GM18861 (cell line): Measurements from ENCODE around the gene SSBP3.
A peak's percentile ranks its signal among the peaks of the same experiment; 100 is the strongest.

ENCODE experiments used
- ATAC-seq: cut with Tn5 transposase; IDR thresholded peaks from one replicate; pipeline ENCODE4 v1.9.1; 2021; ENCODE audit not compliant: unreplicated experiment

The SSBP3 gene

DNA sequence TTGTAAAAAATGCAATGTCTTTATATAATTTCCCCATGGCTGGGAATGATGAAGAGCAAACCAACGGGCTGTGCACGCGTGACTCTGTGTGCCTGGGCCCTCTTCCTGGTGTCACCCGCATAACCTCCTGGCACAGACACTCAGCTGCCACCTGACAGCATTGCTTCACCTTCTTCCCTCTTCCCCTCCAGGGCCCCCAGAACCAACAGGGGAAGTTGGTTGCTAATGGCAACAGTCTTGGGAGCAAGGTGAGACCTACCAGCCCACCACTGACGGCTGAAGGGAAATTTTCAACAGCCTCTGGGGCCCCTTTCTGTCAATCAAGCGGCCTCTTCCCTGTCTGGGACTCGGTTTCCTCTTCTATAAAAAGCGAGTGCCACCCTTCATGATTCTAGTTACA is 33.2 kb downstream of the SSBP3 start:
- ATAC-seq = no peak

DNA sequence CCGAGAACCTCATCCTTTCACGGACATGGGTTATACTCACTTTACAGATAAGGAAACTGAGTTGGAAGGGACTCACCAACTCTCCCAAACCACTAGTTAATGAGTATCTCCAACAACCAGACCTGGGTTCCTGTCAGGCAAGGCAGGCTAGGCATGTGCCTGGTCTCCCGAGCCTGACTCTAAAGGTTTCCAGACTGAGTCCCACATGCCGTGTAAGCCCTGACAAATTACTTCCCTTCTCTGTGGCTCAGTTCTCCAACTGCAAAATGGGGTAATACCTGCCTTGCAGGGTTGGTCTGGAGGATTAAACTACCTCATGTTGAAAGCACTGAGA is 34.3 kb downstream of the SSBP3 start:
- ATAC-seq = no peak

DNA sequence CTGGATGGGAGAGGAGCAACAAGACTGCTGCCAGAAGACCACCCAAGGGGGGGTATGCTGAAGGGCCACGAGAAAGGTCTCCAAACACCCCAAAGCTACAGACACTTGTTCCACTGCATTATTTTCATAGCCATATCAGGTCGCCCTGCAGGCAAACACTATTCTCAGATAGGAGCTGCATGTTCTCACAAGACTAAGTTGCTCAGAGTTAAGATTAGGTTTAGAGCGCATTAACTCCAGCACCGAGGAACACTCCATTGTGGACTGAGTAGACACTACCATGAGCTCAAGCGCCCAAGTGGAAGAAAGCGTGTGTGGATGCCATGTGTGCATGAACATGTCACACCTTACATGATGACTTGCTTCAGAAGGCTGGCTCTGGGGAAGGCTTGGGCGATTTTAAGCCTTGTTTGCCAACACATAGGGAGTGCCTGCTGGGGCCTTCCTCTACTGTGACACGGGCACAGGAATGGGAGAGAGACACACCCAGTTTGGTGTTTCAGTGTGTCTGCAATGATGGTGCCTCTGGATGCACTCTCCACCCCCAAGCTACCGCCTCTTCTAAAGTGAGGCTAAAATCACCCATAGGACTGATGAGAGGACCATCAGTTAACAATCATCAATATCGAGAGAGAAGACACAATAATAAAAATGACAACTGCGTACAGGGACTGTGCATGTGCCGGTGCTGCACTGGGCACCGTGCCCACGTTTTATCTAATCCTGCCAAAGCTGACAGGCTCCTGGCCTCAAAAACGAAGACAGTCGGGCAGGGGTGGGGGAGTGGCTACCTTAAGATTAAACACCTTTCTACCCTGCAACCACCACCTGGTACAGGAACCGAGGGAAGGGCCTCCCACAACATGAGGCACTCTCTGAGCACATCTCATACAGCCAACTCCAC is 34.9 kb downstream of the SSBP3 start:
- no peak for ATAC-seq

- no peak for ATAC-seq
These were observed 35.8 kb downstream of the SSBP3 start for GRCh38 chr1:54370287-54370989.

- no peak for ATAC-seq
These were observed 38.6 kb downstream of the SSBP3 start for GRCh38 chr1:54367613-54368012.

GRCh38 chr1:54365847-54366246 is 40.3 kb downstream of the SSBP3 start:
- ATAC-seq = no peak

DNA sequence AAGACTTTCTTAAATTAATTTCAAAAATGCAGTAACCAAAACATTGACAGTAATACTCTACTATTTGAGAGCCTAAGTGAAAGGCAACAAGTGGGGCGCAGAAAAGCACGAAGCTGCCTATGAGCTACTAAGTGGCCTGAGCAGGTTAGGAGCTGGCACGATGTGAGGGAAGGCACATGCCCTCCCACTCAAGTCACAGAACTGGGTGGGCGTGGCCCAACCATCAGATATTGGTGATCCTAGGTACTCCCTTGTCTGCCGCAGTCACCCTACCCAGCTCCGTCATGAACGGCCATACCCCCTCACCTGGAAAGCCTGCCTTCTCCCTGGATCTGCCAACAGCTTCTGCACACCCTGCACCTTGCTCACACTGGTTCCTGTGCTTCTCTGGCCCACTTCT is 40.8 kb downstream of the SSBP3 start:
- no peak for ATAC-seq

GRCh38 chr1:54364995-54365394 is 41.2 kb downstream of the SSBP3 start:
- ATAC-seq = no peak

- ATAC-seq = no peak
These were observed 41.6 kb downstream of the SSBP3 start for GRCh38 chr1:54364582-54364981.

- ATAC-seq = no peak
These were observed 42.3 kb downstream of the SSBP3 start for GRCh38 chr1:54363925-54364324.

GRCh38 chr1:54362881-54363340 is 43.3 kb downstream of the SSBP3 start:
- ATAC-seq = no peak

GRCh38 chr1:54361342-54361741 is 44.9 kb downstream of the SSBP3 start:
- ATAC-seq = no peak

DNA sequence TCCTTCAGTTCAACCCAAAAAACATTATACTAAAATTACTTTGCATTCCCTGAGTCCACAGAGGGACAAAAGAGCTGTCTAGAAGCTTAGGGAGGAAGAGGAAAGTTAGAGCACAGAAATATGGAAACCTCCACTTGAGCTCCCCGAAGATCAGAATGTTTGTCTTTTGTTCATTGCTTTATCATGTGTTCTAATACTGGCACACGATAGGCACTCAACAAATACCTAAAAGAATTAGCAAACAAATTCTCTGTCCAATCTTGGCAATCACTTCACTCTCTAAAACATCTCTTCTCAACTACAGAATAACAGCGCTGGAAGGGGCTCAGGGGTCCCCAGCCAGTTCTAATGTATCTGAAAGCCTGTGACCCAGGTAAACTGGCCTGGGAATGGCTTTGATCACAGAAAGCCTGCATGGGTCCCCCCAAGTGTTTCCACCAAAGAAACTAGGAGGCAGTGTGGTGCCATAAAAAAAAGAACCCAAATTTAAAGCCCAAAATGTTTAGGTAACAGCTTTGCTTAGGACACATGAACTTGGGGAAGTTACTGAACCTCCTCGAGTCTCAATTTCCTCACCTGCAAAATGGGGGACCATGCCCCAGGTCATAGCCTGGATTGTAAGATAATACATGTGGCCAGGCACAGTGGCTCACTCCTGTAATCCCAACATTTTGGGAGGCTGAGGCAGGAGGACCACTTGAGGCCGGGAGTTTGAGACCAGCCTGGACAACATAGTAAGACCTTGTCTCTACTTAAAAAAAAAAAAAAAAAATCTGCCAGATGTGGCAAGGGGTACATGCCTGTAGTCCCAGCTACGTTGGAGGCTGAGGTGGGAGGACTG is 45.8 kb downstream of the SSBP3 start:
- no peak for ATAC-seq

GRCh38 chr1:54359393-54360162 is 46.6 kb downstream of the SSBP3 start:
- no peak for ATAC-seq

GRCh38 chr1:54358503-54359168 is 47.6 kb downstream of the SSBP3 start:
- ATAC-seq = no peak

GRCh38 chr1:54357967-54358366 is 48.2 kb downstream of the SSBP3 start:
- ATAC-seq = no peak

GRCh38 chr1:54356680-54357147 is 49.5 kb downstream of the SSBP3 start:
- ATAC-seq = peak; percentile 38

GRCh38 chr1:54355931-54356679 is 50.1 kb downstream of the SSBP3 start:
- no peak for ATAC-seq

DNA sequence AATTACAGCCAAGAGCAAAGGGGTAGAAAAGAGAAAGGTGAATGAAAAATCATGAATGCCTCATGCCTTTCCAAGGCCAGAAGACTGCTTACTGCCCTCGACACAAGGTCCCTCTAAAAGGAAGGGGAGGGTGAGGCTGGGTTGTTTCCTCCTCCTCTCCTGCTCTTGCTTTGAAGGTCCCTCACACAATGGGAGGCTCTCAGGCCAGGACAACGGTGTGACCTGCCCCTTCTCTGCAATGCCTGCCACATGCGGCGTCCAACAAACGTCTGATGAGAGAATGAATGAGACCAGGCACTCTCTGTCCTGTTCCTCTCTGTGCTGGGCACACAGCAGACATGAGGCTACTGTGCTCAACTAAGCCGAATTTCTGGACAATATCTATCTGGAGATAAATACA is 51.3 kb downstream of the SSBP3 start:
- ATAC-seq = no peak
